ENCODE measurements around the gene NT5DC4.

Gene NT5DC4

GRCh38 chr2:112720785-112721184, at the start of gene NT5DC4:
Gene NT5DC4 (plus strand): TSS chr2:112721020. CDS start chr2:112721080, 60 bp downstream.
- DNase-seq: no peak

- DNase-seq: no peak
Measured at GRCh38 chr2:112671801-112672200, 49.0 kb upstream of the NT5DC4 start.

GRCh38 chr2:112673008-112673407, 47.8 kb upstream of the NT5DC4 start:
- DNase-seq: no peak

- peak; percentile 78 for DNase-seq
Measured at GRCh38 chr2:112674229-112674628, 46.6 kb upstream of the NT5DC4 start.

- DNase-seq: no peak
Measured at GRCh38 chr2:112679484-112679883, 41.3 kb upstream of the NT5DC4 start.

- DNase-seq: no peak
Measured at GRCh38 chr2:112680666-112681101, 40.1 kb upstream of the NT5DC4 start.

GRCh38 chr2:112682101-112682500, 38.7 kb upstream of the NT5DC4 start:
- no peak for DNase-seq

GRCh38 chr2:112683550-112684414, 37.0 kb upstream of the NT5DC4 start:
- peak; percentile 95 for DNase-seq

GRCh38 chr2:112684415-112684775, 36.4 kb upstream of the NT5DC4 start:
- DNase-seq: no peak

- peak; percentile 76 for DNase-seq
Measured at GRCh38 chr2:112685271-112685884, 35.4 kb upstream of the NT5DC4 start.

GRCh38 chr2:112686348-112687217, 34.2 kb upstream of the NT5DC4 start:
- DNase-seq: peak; percentile 95

GRCh38 chr2:112687522-112687921, 33.3 kb upstream of the NT5DC4 start:
- no peak for DNase-seq

GRCh38 chr2:112688086-112688880, 32.5 kb upstream of the NT5DC4 start:
- no peak for DNase-seq

- peak; percentile 91 for DNase-seq
Measured at GRCh38 chr2:112690853-112691401, 29.9 kb upstream of the NT5DC4 start.

GRCh38 chr2:112691881-112692281, 28.9 kb upstream of the NT5DC4 start:
- DNase-seq: no peak

GRCh38 chr2:112692495-112692911, 28.3 kb upstream of the NT5DC4 start:
- DNase-seq: peak; percentile 91

- DNase-seq: no peak
Measured at GRCh38 chr2:112692918-112693317, 27.9 kb upstream of the NT5DC4 start.

GRCh38 chr2:112693596-112693995, 27.2 kb upstream of the NT5DC4 start:
- DNase-seq: no peak

- no peak for DNase-seq
Measured at GRCh38 chr2:112694182-112694581, 26.6 kb upstream of the NT5DC4 start.

GRCh38 chr2:112698834-112699515, 21.8 kb upstream of the NT5DC4 start:
- DNase-seq: no peak

GRCh38 chr2:112699984-112700667, 20.7 kb upstream of the NT5DC4 start:
- DNase-seq: peak; percentile 76

Data from hematopoietic multipotent progenitor cell treated with erythropoietin and hydrocortisone succinate and interleukin-3 and kit ligand, for 6 days (in vitro differentiated cells).